ENCODE measurements around the gene KIF4A. TPM values are rescaled to one million over a fixed set of nuclear protein-coding genes. Genes with fewer than 3 reads are reported as not detected.
"Not testable (repeated sequence)": the region's sequence is repeated elsewhere in the genome, so short reads cannot be mapped to it uniquely, and the experiment has no call there.

Gene KIF4A
- total and polyA plus RNA-seq, 7 donors: 0.04 to 0.15 (median 0.07) TPM; not detected in 2

GRCh38 chrX:70338290-70338689, 48.4 kb downstream of the KIF4A start:
- ATAC-seq: no peak
- TF ChIP-seq CTCF (IDR thresholded peaks at IDR 0.05): no peak

GRCh38 chrX:70343435-70343834, 53.5 kb downstream of the KIF4A start:
- Histone ChIP-seq H3K36me3 (ENCODE audit: insufficient read depth in 1 of 2, low read depth in 1 of 2) (no peaks in the 10 kb centered on the region), H3K27me3 (ENCODE audit: insufficient read depth in 3 of 3, low read length in 2 of 3) (peaks cover 0 to 11% (median 0%) of the 10 kb centered on the region in 3 donors), H3K9me3 (no peaks in the 10 kb centered on the region), H3K4me1 (no peaks in the 10 kb centered on the region), H3K27ac (no peak overlapping the region), H3K4me3 (no peak overlapping the region)
- DNase-seq (no peak), ATAC-seq (no peak)
- WGBS, 3 donors: 87 to 98% (median 94%) methylated on average over 7 of the region's 7 CpGs
- no peak for TF ChIP-seq CTCF (IDR thresholded peaks at IDR 0.05)
- intact Hi-C loops (cut with DNase I): no loop called here

More at GRCh38 chrX:70338290-70338689, 48.4 kb downstream of the KIF4A start:
- H3K27me3 ChIP-seq (ENCODE audit: insufficient read depth in 3 of 3, low read length in 2 of 3): peaks cover 0 to 11% (median 0%) of the 10 kb centered on the region in 3 donors
- WGBS, 3 donors: 78 to 95% (median 89%) methylated on average over 4 of the region's 4 CpGs
- H3K27ac ChIP-seq: no peak overlapping the region
- intact Hi-C loops (cut with DNase I): no loop called here
- no peaks in the 10 kb centered on the region for H3K36me3 ChIP-seq (ENCODE audit: insufficient read depth in 1 of 2, low read depth in 1 of 2)
- no peak for DNase-seq
- no peaks in the 10 kb centered on the region for H3K4me1 ChIP-seq
- no peaks in the 10 kb centered on the region for H3K9me3 ChIP-seq
- no peak overlapping the region for H3K4me3 ChIP-seq

- Histone ChIP-seq H3K36me3 (ENCODE audit: insufficient read depth in 1 of 2, low read depth in 1 of 2) (no peaks in the 10 kb centered on the region), H3K27ac (no peak overlapping the region), H3K4me3 (no peak overlapping the region), H3K4me1 (no peaks in the 10 kb centered on the region), H3K27me3 (ENCODE audit: insufficient read depth in 3 of 3, low read length in 2 of 3) (peaks cover 0 to 8% (median 0%) of the 10 kb centered on the region in 3 donors), H3K9me3 (no peaks in the 10 kb centered on the region)
- 82 to 96% (median 95%) methylated on average over 6 of the region's 6 CpGs for WGBS, 3 donors
- DNase-seq: no peak
- intact Hi-C loops (cut with DNase I): no loop called here
- TF ChIP-seq CTCF (IDR thresholded peaks at IDR 0.05): no peak
- ATAC-seq: no peak
Measured at GRCh38 chrX:70346418-70347070, 56.6 kb downstream of the KIF4A start.

- H3K4me3 ChIP-seq; H3K27ac ChIP-seq; DNase-seq; H3K27me3 ChIP-seq (ENCODE audit: insufficient read depth in 3 of 3, low read length in 2 of 3); H3K36me3 ChIP-seq (ENCODE audit: insufficient read depth in 1 of 2, low read depth in 1 of 2); intact Hi-C loops (cut with DNase I); ATAC-seq; H3K9me3 ChIP-seq; H3K4me1 ChIP-seq: not testable (repeated sequence)
- WGBS, 3 donors: 97 to 98% (median 97%) methylated on average over 17 to 26 of the region's 26 CpGs
Measured at GRCh38 chrX:70348825-70349224, 58.9 kb downstream of the KIF4A start.

GRCh38 chrX:70349367-70350125, 59.6 kb downstream of the KIF4A start:
- H3K4me3 ChIP-seq; ATAC-seq; H3K9me3 ChIP-seq; H3K27me3 ChIP-seq (ENCODE audit: insufficient read depth in 3 of 3, low read length in 2 of 3); H3K4me1 ChIP-seq; intact Hi-C loops (cut with DNase I); H3K36me3 ChIP-seq (ENCODE audit: insufficient read depth in 1 of 2, low read depth in 1 of 2); DNase-seq; H3K27ac ChIP-seq: not testable (repeated sequence)
- 95 to 100% (median 97%) methylated on average over 10 to 55 of the region's 55 CpGs for WGBS, 3 donors

All from psoas muscle (tissue), 8 donors.